Uterine smooth muscle cell (primary cell): Measurements from ENCODE around the gene HUWE1. TPM values are rescaled to one million over a fixed set of nuclear protein-coding genes. Genes with fewer than 3 reads are reported as not detected.

Experiments
- total RNA-seq: library from RNA; depleted of rRNA; stranded (reverse); fragments of >200 nt; gene quantifications from 2 replicates; pipeline ENCODE4 v1.2.3, GENCODE V29; 2014

HUWE1 gene
- 140 and 149 TPM in 2 replicates for total RNA-seq

GRCh38 chrX:53686151-53686885 lies at the start of gene HUWE1:
Gene HUWE1, minus strand, starts transcription at chrX:53686719. Its CDS starts 32,612 bp downstream, at chrX:53654107.

